ENCODE results near the gene ARHGAP44. TPM values are rescaled to one million over a fixed set of nuclear protein-coding genes. Genes with fewer than 3 reads are reported as not detected.
"Not testable (repeated sequence)": the region's sequence is repeated elsewhere in the genome, so short reads cannot be mapped to it uniquely, and the experiment has no call there.

Gene ARHGAP44
- polyA plus RNA-seq, 3 donors from 2014 or later = 0.13 TPM; not detected in 2

- no peak for DNase-seq
- H3K36me3 Mint-ChIP-seq = no peaks in the 10 kb centered on the region
- H3K27me3 Mint-ChIP-seq (ENCODE audit: low read depth in 3 of 3) = peaks cover 0 to 3% (median 2%) of the 10 kb centered on the region in 3 donors
- no peak overlapping the region for H3K4me3 Mint-ChIP-seq
- H3K27ac Mint-ChIP-seq = no peak overlapping the region
- H3K4me1 Mint-ChIP-seq = no peaks in the 10 kb centered on the region
- H3K9me3 Mint-ChIP-seq = peaks cover 3 to 12% (median 4%) of the 10 kb centered on the region in 6 donors
Measured at GRCh38 chr17:12839042-12839441, 49.7 kb downstream of the ARHGAP44 start.

- Mint-ChIP-seq H3K9me3 (peaks cover 2 to 12% (median 6%) of the 10 kb centered on the region in 6 donors), H3K27me3 (ENCODE audit: low read depth in 3 of 3) (peaks cover 0 to 2% (median 0%) of the 10 kb centered on the region in 3 donors), H3K4me1 (no peaks in the 10 kb centered on the region), H3K27ac (no peak overlapping the region), H3K4me3 (no peak overlapping the region), H3K36me3 (no peaks in the 10 kb centered on the region)
- DNase-seq = no peak
Measured at GRCh38 chr17:12842936-12843335, 53.6 kb downstream of the ARHGAP44 start.

- H3K27ac Mint-ChIP-seq = no peak overlapping the region
- no peaks in the 10 kb centered on the region for H3K4me1 Mint-ChIP-seq
- H3K27me3 Mint-ChIP-seq (ENCODE audit: low read depth in 3 of 3) = peaks cover 0 to 5% (median 0%) of the 10 kb centered on the region in 3 donors
- no peak overlapping the region for H3K4me3 Mint-ChIP-seq
- H3K9me3 Mint-ChIP-seq = peaks cover 0 to 16% (median 5%) of the 10 kb centered on the region in 6 donors
- no peaks in the 10 kb centered on the region for H3K36me3 Mint-ChIP-seq
- DNase-seq = no peak
Measured at GRCh38 chr17:12850996-12851395, 61.7 kb downstream of the ARHGAP44 start.

- Mint-ChIP-seq H3K27ac (no peak overlapping the region), H3K4me3 (no peak overlapping the region), H3K4me1 (no peaks in the 10 kb centered on the region), H3K36me3 (no peaks in the 10 kb centered on the region), H3K9me3 (peaks cover 0 to 15% (median 5%) of the 10 kb centered on the region in 6 donors), H3K27me3 (ENCODE audit: low read depth in 3 of 3) (peaks cover 0 to 5% (median 0%) of the 10 kb centered on the region in 3 donors)
- DNase-seq = no peak
Measured at GRCh38 chr17:12851901-12852435, 62.7 kb downstream of the ARHGAP44 start.

GRCh38 chr17:12853921-12854320, 64.6 kb downstream of the ARHGAP44 start:
- H3K27ac Mint-ChIP-seq = no peak overlapping the region
- peaks cover 0 to 15% (median 4%) of the 10 kb centered on the region in 6 donors for H3K9me3 Mint-ChIP-seq
- no peak overlapping the region for H3K4me3 Mint-ChIP-seq
- H3K4me1 Mint-ChIP-seq = no peaks in the 10 kb centered on the region
- H3K27me3 Mint-ChIP-seq (ENCODE audit: low read depth in 3 of 3) = peaks cover 0 to 7% (median 0%) of the 10 kb centered on the region in 3 donors
- no peaks in the 10 kb centered on the region for H3K36me3 Mint-ChIP-seq
- DNase-seq = no peak

- Mint-ChIP-seq H3K9me3 (peaks cover 0 to 13% (median 3%) of the 10 kb centered on the region in 6 donors), H3K36me3 (no peaks in the 10 kb centered on the region), H3K4me1 (no peaks in the 10 kb centered on the region), H3K4me3 (no peak overlapping the region), H3K27me3 (ENCODE audit: low read depth in 3 of 3) (peaks cover 0 to 6% (median 2%) of the 10 kb centered on the region in 3 donors), H3K27ac (no peak overlapping the region)
- no peak for DNase-seq
Measured at GRCh38 chr17:12856416-12856815, 67.1 kb downstream of the ARHGAP44 start.

GRCh38 chr17:12857592-12857991, 68.3 kb downstream of the ARHGAP44 start:
- Mint-ChIP-seq H3K4me3 (no peak overlapping the region), H3K27ac (no peak overlapping the region), H3K4me1 (no peaks in the 10 kb centered on the region), H3K9me3 (peaks cover 0 to 13% (median 2%) of the 10 kb centered on the region in 6 donors), H3K27me3 (ENCODE audit: low read depth in 3 of 3) (peaks cover 0 to 6% (median 2%) of the 10 kb centered on the region in 3 donors), H3K36me3 (no peaks in the 10 kb centered on the region)
- DNase-seq = no peak

- Mint-ChIP-seq H3K9me3 (peaks cover 0 to 6% (median 1%) of the 10 kb centered on the region in 6 donors), H3K27me3 (ENCODE audit: low read depth in 3 of 3) (peaks cover 0 to 4% (median 2%) of the 10 kb centered on the region in 3 donors), H3K36me3 (no peaks in the 10 kb centered on the region), H3K27ac (no peak overlapping the region), H3K4me1 (no peaks in the 10 kb centered on the region), H3K4me3 (no peak overlapping the region)
- no peak for DNase-seq
Measured at GRCh38 chr17:12859520-12859919, 70.2 kb downstream of the ARHGAP44 start.

- no peaks in the 10 kb centered on the region for H3K36me3 Mint-ChIP-seq
- no peak for DNase-seq
- no peak overlapping the region for H3K27ac Mint-ChIP-seq
- no peaks in the 10 kb centered on the region for H3K4me1 Mint-ChIP-seq
- H3K4me3 Mint-ChIP-seq = no peak overlapping the region
- peaks cover 0 to 7% (median under 1%) of the 10 kb centered on the region in 6 donors for H3K9me3 Mint-ChIP-seq
- H3K27me3 Mint-ChIP-seq (ENCODE audit: low read depth in 3 of 3) = peaks cover 0 to 2% (median 2%) of the 10 kb centered on the region in 3 donors
Measured at GRCh38 chr17:12865769-12866168, 76.5 kb downstream of the ARHGAP44 start.

GRCh38 chr17:12866244-12866643, 76.9 kb downstream of the ARHGAP44 start:
- Mint-ChIP-seq H3K4me1 (no peaks in the 10 kb centered on the region), H3K4me3 (no peak overlapping the region), H3K27me3 (ENCODE audit: low read depth in 3 of 3) (peaks cover 0 to 2% (median 2%) of the 10 kb centered on the region in 3 donors), H3K27ac (no peak overlapping the region), H3K9me3 (peaks cover 0 to 7% (median under 1%) of the 10 kb centered on the region in 6 donors), H3K36me3 (no peaks in the 10 kb centered on the region)
- no peak for DNase-seq

GRCh38 chr17:12867726-12868125, 78.4 kb downstream of the ARHGAP44 start:
- Mint-ChIP-seq H3K36me3 (no peaks in the 10 kb centered on the region), H3K27ac (no peak overlapping the region), H3K27me3 (ENCODE audit: low read depth in 3 of 3) (peaks cover 0 to 5% (median 2%) of the 10 kb centered on the region in 3 donors), H3K4me3 (no peak overlapping the region), H3K4me1 (no peaks in the 10 kb centered on the region), H3K9me3 (peaks cover 0 to 18% (median 2%) of the 10 kb centered on the region in 6 donors)
- no peak for DNase-seq

- H3K4me1 Mint-ChIP-seq; H3K27me3 Mint-ChIP-seq (ENCODE audit: low read depth in 3 of 3); H3K27ac Mint-ChIP-seq; DNase-seq; H3K4me3 Mint-ChIP-seq; H3K36me3 Mint-ChIP-seq: not testable (repeated sequence)
- H3K9me3 Mint-ChIP-seq = peaks cover 0 to 15% (median 2%) of the 10 kb centered on the region in 6 donors
Measured at GRCh38 chr17:12873415-12874125, 84.3 kb downstream of the ARHGAP44 start.

GRCh38 chr17:12877953-12878669, 88.8 kb downstream of the ARHGAP44 start:
- Mint-ChIP-seq H3K4me1 (no peaks in the 10 kb centered on the region), H3K27ac (no peak overlapping the region), H3K36me3 (no peaks in the 10 kb centered on the region), H3K27me3 (ENCODE audit: low read depth in 3 of 3) (peaks cover 0 to 2% (median 0%) of the 10 kb centered on the region in 3 donors), H3K9me3 (peaks cover 0 to 2% (median 0%) of the 10 kb centered on the region in 6 donors), H3K4me3 (no peak overlapping the region)
- no peak for DNase-seq

GRCh38 chr17:12879096-12879495, 89.8 kb downstream of the ARHGAP44 start:
- H3K9me3 Mint-ChIP-seq; H3K4me1 Mint-ChIP-seq; H3K36me3 Mint-ChIP-seq; H3K27me3 Mint-ChIP-seq (ENCODE audit: low read depth in 3 of 3); H3K4me3 Mint-ChIP-seq; DNase-seq; H3K27ac Mint-ChIP-seq: not testable (repeated sequence)

All from immature natural killer cell (primary cell).